ENCODE results near the gene PRMT1. TPM values are rescaled to one million over a fixed set of nuclear protein-coding genes. Genes with fewer than 3 reads are reported as not detected.
A peak's percentile ranks its signal among the peaks of the same experiment; 100 is the strongest.

The PRMT1 gene
- total and polyA plus RNA-seq, 2 of the 13 experiments (the other 11 are each of a cell fraction or from before 2014, with no cell fraction given), result 324 to 374 TPM

DNA sequence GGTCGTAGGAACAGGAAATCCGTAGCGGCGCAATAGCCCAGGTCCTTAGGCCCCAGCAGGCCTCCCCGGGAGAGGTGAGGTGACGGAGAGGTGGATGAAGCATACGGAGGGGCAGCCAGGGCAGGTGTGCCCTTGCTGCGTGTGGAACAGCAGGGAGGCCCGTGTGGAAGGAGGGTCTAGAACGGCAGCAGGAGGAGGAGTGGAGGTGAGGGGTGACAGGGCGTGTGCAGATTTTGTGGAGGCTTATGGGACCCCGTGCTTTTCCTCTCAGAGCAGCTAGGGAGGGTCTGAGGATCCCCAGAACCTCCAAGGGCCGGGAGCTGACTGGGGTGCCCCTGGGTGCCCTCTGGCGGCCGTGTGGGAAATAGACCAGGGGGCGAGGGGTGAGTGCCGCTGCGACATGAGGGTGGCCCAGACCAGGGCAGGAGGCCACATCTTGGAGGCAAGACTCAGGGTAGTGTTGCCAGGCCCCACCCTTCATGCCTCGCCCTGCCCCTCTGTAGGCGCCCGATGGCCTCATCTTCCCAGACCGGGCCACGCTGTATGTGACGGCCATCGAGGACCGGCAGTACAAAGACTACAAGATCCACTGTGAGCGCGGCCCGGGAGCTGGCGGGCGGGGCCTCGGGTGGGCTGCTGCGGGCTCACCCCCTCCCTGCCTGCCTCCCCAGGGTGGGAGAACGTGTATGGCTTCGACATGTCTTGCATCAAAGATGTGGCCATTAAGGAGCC lies 7.3 kb downstream of the PRMT1 start:
- ChIA-PET CTCF (ENCODE audit: low intra/inter-chr PET ratio, low total read pairs) (no interaction called here), POLR2A (no interaction called here)
- ATAC-seq, result peak; percentile 53
- no peak for DNase-seq (ENCODE audit: low spot score)
- Histone ChIP-seq H4K20me1 (ENCODE audit: insufficient read depth, low read length) (peaks cover 28% of the 10 kb centered on the region), H3K79me2 (ENCODE audit: insufficient read depth, low read length) (peaks cover 21% of the 10 kb centered on the region), H3K9ac (ENCODE audit: insufficient read depth, low read depth, low read length) (no peak overlapping the region), H3K36me3 (replicated peaks in 1 of 2; ENCODE audit: control insufficient read depth in 1 of 2, insufficient read depth in 2 of 2, low read length in 2 of 2) (peaks cover 22 to 68% of the 10 kb centered on the region in 2 experiments), H3K9me3 (ENCODE audit: low read length) (no peaks in the 10 kb centered on the region), H3K4me3 (replicated peaks in 1 of 3; ENCODE audit: insufficient read depth in 1 of 3, low read depth in 2 of 3, low read length in 3 of 3) (no peak overlapping the region), H3K27me3 (ENCODE audit: control insufficient read depth in 1 of 2, insufficient read depth in 2 of 2, low read length in 2 of 2) (no peaks in the 10 kb centered on the region), H3K27ac (ENCODE audit: extremely low read length, insufficient read depth, low read length) (no peak overlapping the region), H3K4me2 (ENCODE audit: low read depth, low read length) (no peak overlapping the region), H3K4me1 (ENCODE audit: insufficient read depth, low read length) (peaks cover 20% of the 10 kb centered on the region), H2AFZ (ENCODE audit: low read length) (no peak overlapping the region)
- in situ Hi-C loops (cut with HindIII; ENCODE audit: extremely low pct_ligation_motif_present, low pct_unique_long_range_greater_than_20kb), result no loop called here
- WGBS (ENCODE audit: low lambda C conversion rate), result 96% methylated on average over 19 of the region's 35 CpGs
- no peak for FAIRE-seq
- intact Hi-C loops (cut with micrococcal nuclease; ENCODE audit: unreplicated experiment), result no loop called here
- BruUV-seq (replicated peaks), result no TSS peak
- TF ChIP-seq ZEB1 (IDR thresholded peaks at IDR 0.05; ENCODE audit: insufficient replicate concordance, low read depth), result no peak
- no peak for TF ChIP-seq ISL2 (CRISPR knock-in tag; IDR thresholded peaks at IDR 0.05)
- TF ChIP-seq TARDBP (CRISPR knock-in tag; IDR thresholded peaks at IDR 0.05), result no peak
- peak; percentile 91 for TF ChIP-seq AGO2 (optimal IDR thresholded peaks at IDR 0.05; ENCODE audit: low read depth, low read length)
- TF ChIP-seq, protein P1, sequence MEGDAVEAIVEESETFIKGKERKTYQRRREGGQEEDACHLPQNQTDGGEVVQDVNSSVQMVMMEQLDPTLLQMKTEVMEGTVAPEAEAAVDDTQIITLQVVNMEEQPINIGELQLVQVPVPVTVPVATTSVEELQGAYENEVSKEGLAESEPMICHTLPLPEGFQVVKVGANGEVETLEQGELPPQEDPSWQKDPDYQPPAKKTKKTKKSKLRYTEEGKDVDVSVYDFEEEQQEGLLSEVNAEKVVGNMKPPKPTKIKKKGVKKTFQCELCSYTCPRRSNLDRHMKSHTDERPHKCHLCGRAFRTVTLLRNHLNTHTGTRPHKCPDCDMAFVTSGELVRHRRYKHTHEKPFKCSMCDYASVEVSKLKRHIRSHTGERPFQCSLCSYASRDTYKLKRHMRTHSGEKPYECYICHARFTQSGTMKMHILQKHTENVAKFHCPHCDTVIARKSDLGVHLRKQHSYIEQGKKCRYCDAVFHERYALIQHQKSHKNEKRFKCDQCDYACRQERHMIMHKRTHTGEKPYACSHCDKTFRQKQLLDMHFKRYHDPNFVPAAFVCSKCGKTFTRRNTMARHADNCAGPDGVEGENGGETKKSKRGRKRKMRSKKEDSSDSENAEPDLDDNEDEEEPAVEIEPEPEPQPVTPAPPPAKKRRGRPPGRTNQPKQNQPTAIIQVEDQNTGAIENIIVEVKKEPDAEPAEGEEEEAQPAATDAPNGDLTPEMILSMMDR (CRISPR knock-in tag; IDR thresholded peaks at IDR 0.05), result peak; percentile 57
- no peak for TF ChIP-seq NR2F1 (CRISPR knock-in tag; IDR thresholded peaks at IDR 0.05)
- TF ChIP-seq, protein P2, sequence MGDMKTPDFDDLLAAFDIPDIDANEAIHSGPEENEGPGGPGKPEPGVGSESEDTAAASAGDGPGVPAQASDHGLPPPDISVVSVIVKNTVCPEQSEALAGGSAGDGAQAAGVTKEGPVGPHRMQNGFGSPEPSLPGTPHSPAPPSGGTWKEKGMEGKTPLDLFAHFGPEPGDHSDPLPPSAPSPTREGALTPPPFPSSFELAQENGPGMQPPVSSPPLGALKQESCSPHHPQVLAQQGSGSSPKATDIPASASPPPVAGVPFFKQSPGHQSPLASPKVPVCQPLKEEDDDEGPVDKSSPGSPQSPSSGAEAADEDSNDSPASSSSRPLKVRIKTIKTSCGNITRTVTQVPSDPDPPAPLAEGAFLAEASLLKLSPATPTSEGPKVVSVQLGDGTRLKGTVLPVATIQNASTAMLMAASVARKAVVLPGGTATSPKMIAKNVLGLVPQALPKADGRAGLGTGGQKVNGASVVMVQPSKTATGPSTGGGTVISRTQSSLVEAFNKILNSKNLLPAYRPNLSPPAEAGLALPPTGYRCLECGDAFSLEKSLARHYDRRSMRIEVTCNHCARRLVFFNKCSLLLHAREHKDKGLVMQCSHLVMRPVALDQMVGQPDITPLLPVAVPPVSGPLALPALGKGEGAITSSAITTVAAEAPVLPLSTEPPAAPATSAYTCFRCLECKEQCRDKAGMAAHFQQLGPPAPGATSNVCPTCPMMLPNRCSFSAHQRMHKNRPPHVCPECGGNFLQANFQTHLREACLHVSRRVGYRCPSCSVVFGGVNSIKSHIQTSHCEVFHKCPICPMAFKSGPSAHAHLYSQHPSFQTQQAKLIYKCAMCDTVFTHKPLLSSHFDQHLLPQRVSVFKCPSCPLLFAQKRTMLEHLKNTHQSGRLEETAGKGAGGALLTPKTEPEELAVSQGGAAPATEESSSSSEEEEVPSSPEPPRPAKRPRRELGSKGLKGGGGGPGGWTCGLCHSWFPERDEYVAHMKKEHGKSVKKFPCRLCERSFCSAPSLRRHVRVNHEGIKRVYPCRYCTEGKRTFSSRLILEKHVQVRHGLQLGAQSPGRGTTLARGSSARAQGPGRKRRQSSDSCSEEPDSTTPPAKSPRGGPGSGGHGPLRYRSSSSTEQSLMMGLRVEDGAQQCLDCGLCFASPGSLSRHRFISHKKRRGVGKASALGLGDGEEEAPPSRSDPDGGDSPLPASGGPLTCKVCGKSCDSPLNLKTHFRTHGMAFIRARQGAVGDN (CRISPR knock-in tag; IDR thresholded peaks at IDR 0.05), result peak; percentile 32; the same call in 1 of the 2 replicates
- TF ChIP-seq KDM5B (CRISPR knock-in tag; IDR thresholded peaks at IDR 0.05; ENCODE audit: borderline replicate concordance), result peak; percentile 24; the same call in 1 of the 2 replicates
- TF ChIP-seq POLR2A (IDR thresholded peaks at IDR 0.05; ENCODE audit: insufficient read depth in 1 of 2, low read depth in 2 of 2, low read length in 2 of 2), result peak; percentile 25 to 41; a peak in 3 of 4 replicates
- TF ChIP-seq XRCC5 (optimal IDR thresholded peaks at IDR 0.05; ENCODE audit: low read length), result peak; percentile 65
- TF ChIP-seq, protein P3, sequence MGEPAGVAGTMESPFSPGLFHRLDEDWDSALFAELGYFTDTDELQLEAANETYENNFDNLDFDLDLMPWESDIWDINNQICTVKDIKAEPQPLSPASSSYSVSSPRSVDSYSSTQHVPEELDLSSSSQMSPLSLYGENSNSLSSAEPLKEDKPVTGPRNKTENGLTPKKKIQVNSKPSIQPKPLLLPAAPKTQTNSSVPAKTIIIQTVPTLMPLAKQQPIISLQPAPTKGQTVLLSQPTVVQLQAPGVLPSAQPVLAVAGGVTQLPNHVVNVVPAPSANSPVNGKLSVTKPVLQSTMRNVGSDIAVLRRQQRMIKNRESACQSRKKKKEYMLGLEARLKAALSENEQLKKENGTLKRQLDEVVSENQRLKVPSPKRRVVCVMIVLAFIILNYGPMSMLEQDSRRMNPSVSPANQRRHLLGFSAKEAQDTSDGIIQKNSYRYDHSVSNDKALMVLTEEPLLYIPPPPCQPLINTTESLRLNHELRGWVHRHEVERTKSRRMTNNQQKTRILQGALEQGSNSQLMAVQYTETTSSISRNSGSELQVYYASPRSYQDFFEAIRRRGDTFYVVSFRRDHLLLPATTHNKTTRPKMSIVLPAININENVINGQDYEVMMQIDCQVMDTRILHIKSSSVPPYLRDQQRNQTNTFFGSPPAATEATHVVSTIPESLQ (CRISPR knock-in tag; conservative IDR thresholded peaks at IDR 0.05), result no peak
- TF ChIP-seq FOXP1 (IDR thresholded peaks at IDR 0.05), result no peak
- no peak for TF ChIP-seq FOXP1 (CRISPR knock-in tag; IDR thresholded peaks at IDR 0.05)
- TF ChIP-seq DR1 (CRISPR knock-in tag; IDR thresholded peaks at IDR 0.05), result no peak
- TF ChIP-seq TAF15 (IDR thresholded peaks at IDR 0.05; ENCODE audit: low read depth, low read length, poor library complexity, severe bottlenecking), result peak; percentile 43
- peak; percentile 10; the same call in 1 of the 2 replicates for TF ChIP-seq DNMT1 (CRISPR knock-in tag; IDR thresholded peaks at IDR 0.05)

All from HepG2 (cell line).